ENCODE measurements around the gene CSF2RB. TPM values are rescaled to one million over a fixed set of nuclear protein-coding genes. Genes with fewer than 3 reads are reported as not detected.

CSF2RB gene
- polyA plus RNA-seq, 2 of the 4 experiments (the other 2 are of a cell fraction) = not detected

DNA sequence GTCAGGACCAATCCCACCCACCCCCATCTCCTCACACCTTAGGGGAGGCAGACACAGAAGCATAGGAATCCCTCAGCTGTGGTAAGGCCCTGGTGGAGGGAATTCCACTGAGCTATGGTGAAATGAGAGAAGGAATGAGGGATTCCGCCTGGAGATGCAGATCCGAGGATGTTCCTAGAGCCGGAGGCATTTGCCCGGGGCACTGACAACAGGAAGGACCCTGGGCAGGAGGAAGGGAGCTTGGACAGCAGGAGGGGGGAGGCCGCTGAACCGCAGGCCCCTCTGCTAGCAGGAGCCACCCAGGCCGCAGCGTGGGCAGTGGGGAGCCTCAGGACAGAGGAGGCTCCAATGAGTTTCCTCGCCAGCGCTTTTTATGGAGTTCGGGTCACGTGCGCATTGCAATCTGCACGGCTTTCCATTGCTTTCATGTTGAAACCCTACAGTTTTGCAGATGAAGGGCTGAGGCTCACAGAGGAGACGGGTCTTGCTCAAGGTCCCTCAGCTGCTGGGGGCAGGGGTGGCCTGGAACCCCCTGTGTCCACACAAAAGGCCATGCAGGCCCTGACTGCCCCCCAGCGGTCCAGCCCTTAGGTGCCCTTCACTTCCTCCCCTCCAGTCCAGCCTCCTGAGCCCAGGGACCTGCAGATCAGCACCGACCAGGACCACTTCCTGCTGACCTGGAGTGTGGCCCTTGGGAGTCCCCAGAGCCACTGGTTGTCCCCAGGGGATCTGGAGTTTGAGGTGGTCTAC, 15.5 kb downstream of the CSF2RB start:
- no peak overlapping the region for H3K4me2 ChIP-seq
- WGBS (ENCODE audit: missing lambda C conversion rate) = 71% methylated on average over 16 of the region's 17 CpGs
- TF ChIP-seq HOXB5 (CRISPR knock-in tag; IDR thresholded peaks at IDR 0.05) (no peak), KDM1A (IDR thresholded peaks at IDR 0.05; ENCODE audit: low read depth) (no peak), ESRRA (IDR thresholded peaks at IDR 0.05; ENCODE audit: borderline replicate concordance, low read length) (no peak), JUNB (IDR thresholded peaks at IDR 0.05) (no peak), NR3C1 (IDR thresholded peaks at IDR 0.05) (no peak), HOXB13 (CRISPR knock-in tag; IDR thresholded peaks at IDR 0.05; ENCODE audit: low read depth) (no peak), PHF8 (IDR thresholded peaks at IDR 0.05; ENCODE audit: borderline replicate concordance, low read depth) (no peak), SREBF2 (IDR thresholded peaks at IDR 0.05) (no peak), BHLHE40 (IDR thresholded peaks at IDR 0.05; ENCODE audit: low read depth, low read length) (no peak), RCOR1 (IDR thresholded peaks at IDR 0.05; ENCODE audit: low read depth, low read length) (no peak), HDAC2 (IDR thresholded peaks at IDR 0.05) (no peak), POLR2AphosphoS2 (conservative IDR thresholded peaks at IDR 0.05; ENCODE audit: low read length) (no peak)
- TF ChIP-seq, protein P1, sequence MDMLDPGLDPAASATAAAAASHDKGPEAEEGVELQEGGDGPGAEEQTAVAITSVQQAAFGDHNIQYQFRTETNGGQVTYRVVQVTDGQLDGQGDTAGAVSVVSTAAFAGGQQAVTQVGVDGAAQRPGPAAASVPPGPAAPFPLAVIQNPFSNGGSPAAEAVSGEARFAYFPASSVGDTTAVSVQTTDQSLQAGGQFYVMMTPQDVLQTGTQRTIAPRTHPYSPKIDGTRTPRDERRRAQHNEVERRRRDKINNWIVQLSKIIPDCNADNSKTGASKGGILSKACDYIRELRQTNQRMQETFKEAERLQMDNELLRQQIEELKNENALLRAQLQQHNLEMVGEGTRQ (IDR thresholded peaks at IDR 0.05) = no peak
- TF ChIP-seq, protein P2, sequence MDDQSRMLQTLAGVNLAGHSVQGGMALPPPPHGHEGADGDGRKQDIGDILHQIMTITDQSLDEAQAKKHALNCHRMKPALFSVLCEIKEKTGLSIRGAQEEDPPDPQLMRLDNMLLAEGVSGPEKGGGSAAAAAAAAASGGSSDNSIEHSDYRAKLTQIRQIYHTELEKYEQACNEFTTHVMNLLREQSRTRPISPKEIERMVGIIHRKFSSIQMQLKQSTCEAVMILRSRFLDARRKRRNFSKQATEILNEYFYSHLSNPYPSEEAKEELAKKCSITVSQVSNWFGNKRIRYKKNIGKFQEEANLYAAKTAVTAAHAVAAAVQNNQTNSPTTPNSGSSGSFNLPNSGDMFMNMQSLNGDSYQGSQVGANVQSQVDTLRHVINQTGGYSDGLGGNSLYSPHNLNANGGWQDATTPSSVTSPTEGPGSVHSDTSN (IDR thresholded peaks at IDR 0.05) = no peak
- TF ChIP-seq, protein P3, sequence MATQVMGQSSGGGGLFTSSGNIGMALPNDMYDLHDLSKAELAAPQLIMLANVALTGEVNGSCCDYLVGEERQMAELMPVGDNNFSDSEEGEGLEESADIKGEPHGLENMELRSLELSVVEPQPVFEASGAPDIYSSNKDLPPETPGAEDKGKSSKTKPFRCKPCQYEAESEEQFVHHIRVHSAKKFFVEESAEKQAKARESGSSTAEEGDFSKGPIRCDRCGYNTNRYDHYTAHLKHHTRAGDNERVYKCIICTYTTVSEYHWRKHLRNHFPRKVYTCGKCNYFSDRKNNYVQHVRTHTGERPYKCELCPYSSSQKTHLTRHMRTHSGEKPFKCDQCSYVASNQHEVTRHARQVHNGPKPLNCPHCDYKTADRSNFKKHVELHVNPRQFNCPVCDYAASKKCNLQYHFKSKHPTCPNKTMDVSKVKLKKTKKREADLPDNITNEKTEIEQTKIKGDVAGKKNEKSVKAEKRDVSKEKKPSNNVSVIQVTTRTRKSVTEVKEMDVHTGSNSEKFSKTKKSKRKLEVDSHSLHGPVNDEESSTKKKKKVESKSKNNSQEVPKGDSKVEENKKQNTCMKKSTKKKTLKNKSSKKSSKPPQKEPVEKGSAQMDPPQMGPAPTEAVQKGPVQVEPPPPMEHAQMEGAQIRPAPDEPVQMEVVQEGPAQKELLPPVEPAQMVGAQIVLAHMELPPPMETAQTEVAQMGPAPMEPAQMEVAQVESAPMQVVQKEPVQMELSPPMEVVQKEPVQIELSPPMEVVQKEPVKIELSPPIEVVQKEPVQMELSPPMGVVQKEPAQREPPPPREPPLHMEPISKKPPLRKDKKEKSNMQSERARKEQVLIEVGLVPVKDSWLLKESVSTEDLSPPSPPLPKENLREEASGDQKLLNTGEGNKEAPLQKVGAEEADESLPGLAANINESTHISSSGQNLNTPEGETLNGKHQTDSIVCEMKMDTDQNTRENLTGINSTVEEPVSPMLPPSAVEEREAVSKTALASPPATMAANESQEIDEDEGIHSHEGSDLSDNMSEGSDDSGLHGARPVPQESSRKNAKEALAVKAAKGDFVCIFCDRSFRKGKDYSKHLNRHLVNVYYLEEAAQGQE (IDR thresholded peaks at IDR 0.05) = no peak
- TF ChIP-seq, protein P4, sequence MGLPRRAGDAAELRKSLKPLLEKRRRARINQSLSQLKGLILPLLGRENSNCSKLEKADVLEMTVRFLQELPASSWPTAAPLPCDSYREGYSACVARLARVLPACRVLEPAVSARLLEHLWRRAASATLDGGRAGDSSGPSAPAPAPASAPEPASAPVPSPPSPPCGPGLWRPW (IDR thresholded peaks at IDR 0.05) = no peak
- TF ChIP-seq, protein P5, sequence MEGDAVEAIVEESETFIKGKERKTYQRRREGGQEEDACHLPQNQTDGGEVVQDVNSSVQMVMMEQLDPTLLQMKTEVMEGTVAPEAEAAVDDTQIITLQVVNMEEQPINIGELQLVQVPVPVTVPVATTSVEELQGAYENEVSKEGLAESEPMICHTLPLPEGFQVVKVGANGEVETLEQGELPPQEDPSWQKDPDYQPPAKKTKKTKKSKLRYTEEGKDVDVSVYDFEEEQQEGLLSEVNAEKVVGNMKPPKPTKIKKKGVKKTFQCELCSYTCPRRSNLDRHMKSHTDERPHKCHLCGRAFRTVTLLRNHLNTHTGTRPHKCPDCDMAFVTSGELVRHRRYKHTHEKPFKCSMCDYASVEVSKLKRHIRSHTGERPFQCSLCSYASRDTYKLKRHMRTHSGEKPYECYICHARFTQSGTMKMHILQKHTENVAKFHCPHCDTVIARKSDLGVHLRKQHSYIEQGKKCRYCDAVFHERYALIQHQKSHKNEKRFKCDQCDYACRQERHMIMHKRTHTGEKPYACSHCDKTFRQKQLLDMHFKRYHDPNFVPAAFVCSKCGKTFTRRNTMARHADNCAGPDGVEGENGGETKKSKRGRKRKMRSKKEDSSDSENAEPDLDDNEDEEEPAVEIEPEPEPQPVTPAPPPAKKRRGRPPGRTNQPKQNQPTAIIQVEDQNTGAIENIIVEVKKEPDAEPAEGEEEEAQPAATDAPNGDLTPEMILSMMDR (IDR thresholded peaks at IDR 0.05) = no peak
- CTCF ChIA-PET = interaction anchor here (1.0 kb wide), 1 partner anchor 200 kb away, joined by 3 read pairs; no protein-coding TSS in a partner anchor
- no peaks in the 10 kb centered on the region for H3K4me1 ChIP-seq
- no peak overlapping the region for H3K4me3 ChIP-seq
- H3K27ac ChIP-seq = no peak overlapping the region
- POLR2A ChIA-PET = no interaction called here
- FAIRE-seq (no peak), DNase-seq (ENCODE audit: low read depth in 1 of 2, low spot score in 1 of 2) (no peak), ATAC-seq (no peak)
- no peaks in the 10 kb centered on the region for H3K9me3 ChIP-seq

DNA sequence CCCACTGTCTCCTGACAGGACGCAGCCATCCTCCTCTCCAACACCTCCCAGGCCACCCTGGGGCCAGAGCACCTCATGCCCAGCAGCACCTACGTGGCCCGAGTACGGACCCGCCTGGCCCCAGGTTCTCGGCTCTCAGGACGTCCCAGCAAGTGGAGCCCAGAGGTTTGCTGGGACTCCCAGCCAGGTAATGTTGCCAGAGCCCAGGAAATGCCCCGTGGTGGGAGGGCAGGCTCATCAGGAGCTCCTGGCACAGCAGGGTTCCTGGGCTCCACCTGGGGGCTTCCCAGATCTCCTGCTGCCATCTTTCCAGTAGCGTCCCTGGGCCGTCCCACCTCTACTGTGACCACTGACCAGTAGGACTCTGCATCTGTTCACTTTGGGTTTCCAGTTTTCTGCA, 16.2 kb downstream of the CSF2RB start:
- FAIRE-seq = no peak
- no peak overlapping the region for H3K4me2 ChIP-seq
- no peaks in the 10 kb centered on the region for H3K9me3 ChIP-seq
- WGBS (ENCODE audit: missing lambda C conversion rate) = 71% methylated on average over 10 of the region's 10 CpGs
- ChIA-PET POLR2A (no interaction called here), CTCF (no interaction called here)
- no peak overlapping the region for H3K27ac ChIP-seq
- H3K4me1 ChIP-seq = no peaks in the 10 kb centered on the region
- no peak overlapping the region for H3K4me3 ChIP-seq
- DNase-seq (ENCODE audit: low read depth in 1 of 2, low spot score in 1 of 2) = no peak
- no peak for ATAC-seq
- TF ChIP-seq MAZ (IDR thresholded peaks at IDR 0.05; ENCODE audit: borderline replicate concordance, low read depth, low read length) (no peak), JUNB (IDR thresholded peaks at IDR 0.05) (no peak), HDAC2 (IDR thresholded peaks at IDR 0.05) (no peak), HEYL (CRISPR knock-in tag; IDR thresholded peaks at IDR 0.05) (no peak), FOSB (CRISPR knock-in tag; IDR thresholded peaks at IDR 0.05) (no peak), TP53 (CRISPR knock-in tag; IDR thresholded peaks at IDR 0.05) (no peak), RAD21 (conservative IDR thresholded peaks at IDR 0.05 in 1 of 2, IDR thresholded peaks at IDR 0.05 in 1 of 2) (no peak), SREBF2 (IDR thresholded peaks at IDR 0.05) (no peak)
- TF ChIP-seq, protein P6, sequence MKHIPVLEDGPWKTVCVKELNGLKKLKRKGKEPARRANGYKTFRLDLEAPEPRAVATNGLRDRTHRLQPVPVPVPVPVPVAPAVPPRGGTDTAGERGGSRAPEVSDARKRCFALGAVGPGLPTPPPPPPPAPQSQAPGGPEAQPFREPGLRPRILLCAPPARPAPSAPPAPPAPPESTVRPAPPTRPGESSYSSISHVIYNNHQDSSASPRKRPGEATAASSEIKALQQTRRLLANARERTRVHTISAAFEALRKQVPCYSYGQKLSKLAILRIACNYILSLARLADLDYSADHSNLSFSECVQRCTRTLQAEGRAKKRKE (CRISPR knock-in tag; IDR thresholded peaks at IDR 0.05; ENCODE audit: low read depth) = no peak
- TF ChIP-seq, protein P1 (IDR thresholded peaks at IDR 0.05) = no peak
- TF ChIP-seq, protein P7, sequence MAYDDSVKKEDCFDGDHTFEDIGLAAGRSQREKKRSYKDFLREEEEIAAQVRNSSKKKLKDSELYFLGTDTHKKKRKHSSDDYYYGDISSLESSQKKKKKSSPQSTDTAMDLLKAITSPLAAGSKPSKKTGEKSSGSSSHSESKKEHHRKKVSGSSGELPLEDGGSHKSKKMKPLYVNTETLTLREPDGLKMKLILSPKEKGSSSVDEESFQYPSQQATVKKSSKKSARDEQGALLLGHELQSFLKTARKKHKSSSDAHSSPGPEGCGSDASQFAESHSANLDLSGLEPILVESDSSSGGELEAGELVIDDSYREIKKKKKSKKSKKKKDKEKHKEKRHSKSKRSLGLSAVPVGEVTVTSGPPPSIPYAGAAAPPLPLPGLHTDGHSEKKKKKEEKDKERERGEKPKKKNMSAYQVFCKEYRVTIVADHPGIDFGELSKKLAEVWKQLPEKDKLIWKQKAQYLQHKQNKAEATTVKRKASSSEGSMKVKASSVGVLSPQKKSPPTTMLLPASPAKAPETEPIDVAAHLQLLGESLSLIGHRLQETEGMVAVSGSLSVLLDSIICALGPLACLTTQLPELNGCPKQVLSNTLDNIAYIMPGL (CRISPR knock-in tag; IDR thresholded peaks at IDR 0.05; ENCODE audit: borderline replicate concordance) = no peak
